Neural progenitor cell (in vitro differentiated cells): ENCODE measurements around the gene EIF2A.

Experiments
- CTCF ChIP-seq: fragments of 200-600 bp; sonication (generic); IDR thresholded peaks from 2 replicates; pipeline ENCODE4 v1.5.1; 2017; ENCODE audit warnings: antibody characterized with exemption, mild to moderate bottlenecking
- EZH2phosphoT487 ChIP-seq: fragments of 200-600 bp; sonication (generic); IDR thresholded peaks from 2 replicates; pipeline ENCODE4 v1.6.1; 2017; ENCODE audit warnings: antibody characterized with exemption

DNA sequence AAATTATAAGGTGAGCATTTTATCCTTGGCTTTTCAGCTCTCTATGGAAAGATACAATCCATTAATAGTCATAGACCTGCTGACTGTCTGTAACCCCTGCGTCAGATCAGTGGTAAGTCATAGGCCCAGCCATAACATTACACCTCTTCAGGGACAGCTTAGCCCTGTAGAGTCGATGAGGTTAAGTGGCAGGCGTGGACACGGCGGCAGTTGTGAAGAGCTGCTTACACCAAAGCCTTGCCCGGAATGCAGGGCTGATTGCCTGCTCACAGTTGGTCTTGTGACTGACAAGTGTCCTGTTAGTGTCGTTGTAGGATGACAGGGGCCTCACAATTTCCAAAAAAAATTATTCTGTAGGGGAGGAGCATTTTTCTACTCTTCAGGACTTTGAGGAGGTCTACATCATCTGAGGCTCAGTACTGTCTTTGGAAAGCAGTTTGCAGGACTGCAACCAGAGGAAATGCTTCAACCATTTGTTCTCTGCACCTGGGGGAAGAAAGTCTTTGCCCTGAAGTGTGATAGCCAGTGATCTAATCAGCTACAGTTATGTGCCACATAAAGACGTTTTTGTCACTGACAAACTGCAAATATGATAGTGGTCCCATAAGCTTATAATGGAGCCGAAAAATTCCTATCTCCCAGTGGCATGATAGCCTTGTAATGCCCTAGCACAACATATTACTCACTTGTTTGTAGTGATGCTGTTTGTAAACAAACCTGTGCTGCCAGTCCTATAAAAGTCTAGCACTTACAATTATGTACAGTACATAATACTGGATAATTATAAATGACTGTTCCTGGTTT lies 41.6 kb downstream of the EIF2A start:
- no peak for TF ChIP-seq CTCF
- TF ChIP-seq EZH2phosphoT487: no peak
